SK-N-SH (cell line): ENCODE measurements around the gene DTNA.

Experiments used
- CHD2 ChIP-seq: fragments of 150-350 bp; IDR thresholded peaks from 2 replicates; pipeline ENCODE4 v1.6.1; 2018; ENCODE audit warnings: low read length; ENCODE audit not compliant: partially characterized antibody
- CTCF ChIP-seq: fragments of 200-600 bp; sonication (generic); IDR thresholded peaks from 2 replicates; pipeline ENCODE4 v1.6.1; 2017; ENCODE audit warnings: antibody characterized with exemption, mild to moderate bottlenecking, moderate library complexity
- EP300 ChIP-seq, 2 experiments: IDR thresholded peaks; 2 replicates each; pipeline versions ENCODE4 v1.4.0 to v1.6.1; 2012; ENCODE audit warnings: borderline replicate concordance in 1 of 2, low read depth in 1 of 2, low read length in 1 of 2
- EZH2phosphoT487 ChIP-seq: fragments of 200-600 bp; sonication (generic); IDR thresholded peaks from 2 replicates; pipeline ENCODE4 v1.6.1; 2017; ENCODE audit warnings: low read depth, mixed run types, mild to moderate bottlenecking, antibody characterized with exemption, moderate library complexity, borderline replicate concordance
- FOSL2 ChIP-seq: IDR thresholded peaks from 2 replicates; pipeline ENCODE4 v1.4.0; 2012; ENCODE audit warnings: low read depth, mild to moderate bottlenecking, moderate library complexity, borderline replicate concordance
- FOXJ3 ChIP-seq: sonication (generic); formaldehyde crosslinking; IDR thresholded peaks from 2 replicates; pipeline ENCODE4 v1.5.1; 2020; ENCODE audit warnings: mild to moderate bottlenecking, missing genetic modification reagents
- JUND ChIP-seq: IDR thresholded peaks from 2 replicates; pipeline ENCODE4 v1.4.0; 2012
- POLR2AphosphoS5 ChIP-seq: IDR thresholded peaks from 2 replicates; pipeline ENCODE4 v1.6.1; 2012; ENCODE audit warnings: low read depth, low read length
- RFX5 ChIP-seq: IDR thresholded peaks from 2 replicates; pipeline ENCODE4 v1.6.1; 2012; ENCODE audit warnings: mild to moderate bottlenecking, improper control_type of control experiment, low read length
- SMC3 ChIP-seq: IDR thresholded peaks from 2 replicates; pipeline ENCODE4 v1.6.1; 2012; ENCODE audit warnings: low read depth, low read length, improper control_type of control experiment
- TCF12 ChIP-seq: IDR thresholded peaks from 2 replicates; pipeline ENCODE4 v1.4.0; 2012
- YY1 ChIP-seq: IDR thresholded peaks from 2 replicates; pipeline ENCODE4 v1.4.0; 2012; ENCODE audit warnings: low read depth, mild to moderate bottlenecking
- TF ChIP-seq, protein P1 (sequence below): IDR thresholded peaks from 2 replicates; pipeline ENCODE4 v1.4.0; 2012; ENCODE audit warnings: low read depth

DNA sequence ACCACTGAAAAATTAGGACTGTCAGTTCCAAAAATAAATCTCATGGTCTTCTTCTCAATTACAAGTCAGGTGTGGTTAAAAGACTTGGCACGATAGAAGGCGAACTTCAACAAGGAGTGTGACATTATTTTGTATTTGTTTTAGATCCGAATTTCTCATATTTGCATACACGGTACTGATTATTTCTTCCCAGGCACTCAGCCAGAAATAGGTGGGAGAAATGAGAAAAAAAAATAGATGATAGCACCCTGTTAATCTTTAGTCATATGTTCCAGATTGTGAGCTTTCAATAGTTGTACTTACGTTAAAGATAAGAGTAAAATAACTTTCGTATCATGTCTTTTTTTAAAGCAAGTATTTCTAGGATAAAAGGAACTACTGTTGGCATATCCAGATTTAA, 106.1 kb downstream of the DTNA start:
- TF ChIP-seq RFX5 (no peak), SMC3 (no peak), EZH2phosphoT487 (no peak), FOSL2 (no peak), JUND (no peak), POLR2AphosphoS5 (no peak), CTCF (no peak), FOXJ3 (CRISPR knock-in tag) (no peak), EP300 (IDR thresholded peaks at IDR 0.05; ENCODE audit: borderline replicate concordance in 1 of 2, low read depth in 1 of 2, low read length in 1 of 2) (no peak), TCF12 (no peak), YY1 (no peak), CHD2 (no peak)
- TF ChIP-seq, protein P1, sequence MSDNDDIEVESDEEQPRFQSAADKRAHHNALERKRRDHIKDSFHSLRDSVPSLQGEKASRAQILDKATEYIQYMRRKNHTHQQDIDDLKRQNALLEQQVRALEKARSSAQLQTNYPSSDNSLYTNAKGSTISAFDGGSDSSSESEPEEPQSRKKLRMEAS: no peak
